Stimulated activated CD8-positive, alpha-beta memory T cell treated with anti-CD3 and anti-CD28 coated beads, Interleukin-7, amount 100 ng/mL, for 4 hours (primary cell): ENCODE results near the gene COL4A3.

Experiments used
- DNase-seq, 2 donors: peaks; one replicate each; pipeline ENCODE4 v3.0.0-alpha.2; 2020; ENCODE audit warnings: low read depth in 2 of 2

The COL4A3 gene

DNA sequence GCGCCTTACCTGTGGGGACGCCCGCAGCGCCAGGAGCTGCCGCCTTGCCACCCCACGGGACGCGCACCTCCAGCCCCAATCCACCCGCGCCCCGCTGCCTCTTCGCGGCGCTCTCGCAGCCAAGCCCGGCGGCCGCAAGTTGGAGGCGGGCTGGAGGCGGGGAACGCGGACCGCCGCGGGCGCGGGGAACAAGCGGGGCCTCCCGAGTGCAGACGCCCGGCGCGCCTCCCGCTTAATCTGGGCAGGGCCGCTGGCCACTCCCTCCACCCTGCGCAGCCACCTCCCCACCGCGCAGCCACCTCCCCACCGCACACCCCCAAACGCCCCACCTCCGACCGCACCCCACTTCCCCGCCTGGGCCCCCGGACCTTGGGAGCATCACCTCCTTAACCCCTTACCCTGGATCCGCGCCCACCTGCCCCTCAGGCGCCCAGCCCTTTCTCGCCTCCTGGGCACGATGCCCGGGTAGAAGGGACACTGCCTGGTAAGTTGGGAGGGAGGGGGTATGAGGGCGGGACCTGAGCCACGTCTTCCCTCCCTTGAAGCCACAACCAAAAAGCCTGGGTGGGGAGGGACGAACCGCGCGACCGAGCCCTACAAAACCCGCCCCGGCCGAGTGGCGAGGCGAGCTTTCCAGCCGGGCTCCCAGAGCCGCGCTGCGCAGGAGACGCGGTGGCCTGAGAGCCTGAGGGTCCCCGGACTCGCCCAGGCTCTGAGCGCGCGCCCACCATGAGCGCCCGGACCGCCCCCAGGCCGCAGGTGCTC, at the start of gene COL4A3, which contains the start of gene COL4A4:
TSS of gene COL4A3 (plus strand) at position 627 of the 765 bp plus-strand sequence. CDS start at position 730, 103 bp downstream.
TSS of gene COL4A4 (minus strand) at position 208 of the 765 bp plus-strand sequence. CDS start 16,722 bp downstream, outside the sequence.
- no peak for DNase-seq

DNA sequence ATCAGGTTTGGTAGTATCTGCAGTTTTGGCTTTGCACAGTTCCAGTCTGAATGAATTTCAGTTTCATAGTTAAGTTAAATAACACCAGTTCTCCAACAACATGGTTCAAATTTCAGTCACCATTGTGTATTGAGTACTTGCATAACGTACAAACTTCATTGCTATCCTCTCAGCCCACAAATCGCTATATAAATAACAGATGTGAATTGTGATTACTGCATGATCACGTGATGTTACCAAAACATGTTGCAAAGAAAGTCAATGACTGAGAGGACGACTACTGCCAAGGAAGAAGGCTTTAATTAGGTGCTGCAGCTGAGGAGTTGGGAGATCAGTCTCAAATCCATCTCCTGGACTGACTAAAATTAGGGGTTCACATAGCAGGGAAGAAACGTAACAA, 48.7 kb upstream of the COL4A3 start:
- DNase-seq: no peak

DNA sequence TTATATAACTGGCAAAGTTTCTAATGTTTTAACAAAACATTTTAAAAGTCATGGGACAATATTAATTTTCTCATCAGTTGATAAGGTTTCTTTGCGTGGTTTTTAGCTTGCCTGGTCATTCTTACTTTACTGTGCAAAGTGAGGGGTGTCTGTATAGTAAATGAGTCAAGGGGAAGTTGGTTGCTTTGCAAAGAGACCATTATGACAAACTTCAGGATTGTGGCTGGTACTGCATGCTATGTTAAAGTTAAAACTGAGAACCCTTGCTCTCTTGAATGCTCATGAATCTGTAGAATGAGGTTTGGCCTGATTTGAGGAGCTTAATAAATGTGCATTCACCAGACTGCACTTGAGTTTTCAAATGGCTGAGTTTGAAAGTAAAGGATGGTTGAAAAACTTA, 47.4 kb upstream of the COL4A3 start:
- DNase-seq: no peak

GRCh38 chr2:227117852-227118251, 46.6 kb upstream of the COL4A3 start:
- DNase-seq: no peak

DNA sequence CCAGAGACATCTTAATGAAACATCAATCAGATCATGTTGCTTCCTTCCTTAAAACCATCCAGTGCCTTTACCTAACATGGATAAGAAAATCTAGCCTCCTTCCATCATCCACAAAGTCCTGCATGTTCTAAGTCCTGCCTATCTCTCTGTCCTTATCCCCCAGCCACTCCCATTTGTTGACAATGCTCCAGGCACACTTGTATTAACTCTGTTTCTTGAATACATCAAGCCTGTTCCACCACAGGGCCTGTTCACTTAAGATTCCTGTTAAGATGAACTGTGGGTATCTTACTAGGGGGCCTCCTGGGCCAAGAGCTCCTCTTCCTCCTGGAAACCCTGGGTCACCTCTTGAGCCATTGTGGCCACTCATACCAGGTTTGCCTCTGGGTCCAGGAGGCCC, 46.1 kb upstream of the COL4A3 start:
- no peak for DNase-seq

DNA sequence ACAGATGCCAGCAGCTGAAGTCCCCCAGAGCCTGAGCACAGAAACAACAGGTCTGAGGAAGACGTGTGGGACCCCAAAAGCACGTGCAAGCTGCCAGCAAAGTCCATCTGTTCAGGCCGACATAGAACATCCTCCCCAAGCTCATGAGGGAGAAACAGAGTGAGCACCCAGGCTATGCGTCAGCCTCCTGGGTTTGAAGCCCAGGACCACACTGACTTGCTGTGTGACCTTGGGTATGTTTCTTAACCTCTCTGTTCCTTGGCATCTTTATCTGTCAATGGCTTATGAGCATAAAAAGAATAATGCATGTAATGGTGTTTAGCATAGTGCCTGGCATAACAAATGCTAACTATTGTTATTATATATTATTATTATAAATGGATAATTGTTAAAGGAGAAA, 40.7 kb upstream of the COL4A3 start:
- no peak for DNase-seq

DNA sequence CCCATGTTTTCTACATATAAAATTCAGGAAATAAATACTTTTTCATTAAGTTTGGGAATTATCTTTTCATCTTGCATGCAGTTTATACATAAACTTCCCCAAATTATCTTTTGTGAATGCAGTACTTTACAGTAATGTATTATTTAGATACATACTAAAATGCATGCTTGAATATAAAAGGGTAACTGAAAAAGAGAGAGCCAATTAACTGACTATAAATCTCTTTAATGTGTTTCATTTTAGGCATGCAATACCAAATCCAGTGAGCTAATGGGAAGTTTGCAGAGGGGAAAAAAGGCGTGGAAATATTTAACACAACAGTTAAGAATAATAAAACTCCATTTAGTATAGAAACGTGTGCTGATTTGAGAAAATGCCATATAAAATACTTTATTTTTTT, 39.6 kb upstream of the COL4A3 start:
- DNase-seq: no peak

- no peak for DNase-seq
Observed at GRCh38 chr2:227125506-227125905, 38.9 kb upstream of the COL4A3 start.

DNA sequence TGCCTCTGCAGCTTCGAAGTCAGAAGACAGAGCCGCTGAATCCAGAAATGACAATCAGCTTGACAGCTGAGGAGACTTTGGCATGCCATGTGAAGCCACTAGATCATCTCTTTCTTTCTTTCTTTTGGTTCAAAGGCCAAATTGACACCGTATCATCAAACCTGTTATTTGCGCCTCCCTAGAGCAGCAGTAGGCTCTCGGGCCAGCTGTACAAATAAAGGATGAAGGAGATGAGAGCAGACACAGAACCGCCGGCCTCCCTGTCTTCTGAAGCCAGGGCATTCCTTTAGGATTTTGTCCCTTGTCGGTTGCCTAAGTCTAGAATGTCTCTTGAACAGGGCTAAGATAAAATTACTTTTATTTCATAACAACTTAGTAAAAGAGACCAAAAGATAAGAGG, 37.2 kb upstream of the COL4A3 start:
- no peak for DNase-seq

DNA sequence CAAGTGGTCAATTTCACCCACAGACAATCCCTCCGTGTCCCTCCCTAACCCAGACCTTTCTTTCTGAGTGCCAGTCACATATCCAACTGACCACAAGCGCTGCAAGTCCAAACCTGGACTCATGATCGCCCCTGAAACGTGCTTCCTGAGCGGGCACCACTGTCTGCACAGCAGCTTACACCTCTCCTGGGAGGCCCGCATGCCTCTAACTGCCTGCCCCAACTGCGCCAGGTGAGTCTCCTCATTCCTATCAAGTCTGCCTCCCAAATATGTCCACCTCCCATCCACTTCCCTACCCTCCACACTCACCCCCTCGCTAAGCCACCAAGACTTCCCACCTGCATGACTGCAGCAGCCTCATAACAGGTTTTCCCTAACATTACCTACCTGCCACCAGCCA, 33.8 kb upstream of the COL4A3 start:
- no peak for DNase-seq

DNA sequence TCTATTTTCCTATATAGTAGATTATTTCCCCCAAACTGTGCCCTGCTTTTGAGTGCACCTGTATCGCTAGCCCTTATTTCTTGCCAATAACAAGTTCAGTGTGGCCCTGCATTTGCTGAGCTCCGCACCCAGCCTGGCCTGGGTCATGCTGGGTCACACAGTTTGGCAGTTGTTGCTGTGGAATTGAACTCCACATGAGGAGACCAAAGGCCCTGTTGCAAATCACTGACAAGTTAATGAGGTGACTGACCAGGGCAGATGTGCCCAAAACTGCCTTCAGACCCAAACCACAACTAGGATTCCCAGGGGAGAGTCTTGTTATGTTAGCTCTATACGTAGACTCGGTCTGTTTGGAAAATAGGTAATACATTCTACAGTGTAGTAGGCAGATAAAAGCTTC, 31.4 kb upstream of the COL4A3 start:
- DNase-seq: no peak

- DNase-seq: no peak
Observed at GRCh38 chr2:227134591-227134990, 29.8 kb upstream of the COL4A3 start.

DNA sequence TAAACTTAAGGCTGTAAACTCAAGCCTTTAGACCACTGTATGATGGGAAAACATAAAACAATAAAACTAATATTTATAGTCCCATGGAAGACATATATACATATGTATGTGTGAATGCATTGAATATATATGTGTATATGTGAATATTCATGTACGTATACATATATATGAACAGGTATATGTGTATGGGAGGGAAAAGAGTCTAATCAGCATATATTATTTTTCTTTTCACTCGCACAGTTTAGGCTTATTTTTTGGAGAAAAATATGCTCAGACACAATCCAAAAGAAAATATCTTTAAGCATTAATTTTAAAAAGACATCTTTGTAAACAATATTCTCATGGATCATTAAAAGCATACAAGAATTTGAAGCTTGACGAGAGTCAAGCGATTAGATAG, 23.1 kb upstream of the COL4A3 start:
- DNase-seq: no peak

DNA sequence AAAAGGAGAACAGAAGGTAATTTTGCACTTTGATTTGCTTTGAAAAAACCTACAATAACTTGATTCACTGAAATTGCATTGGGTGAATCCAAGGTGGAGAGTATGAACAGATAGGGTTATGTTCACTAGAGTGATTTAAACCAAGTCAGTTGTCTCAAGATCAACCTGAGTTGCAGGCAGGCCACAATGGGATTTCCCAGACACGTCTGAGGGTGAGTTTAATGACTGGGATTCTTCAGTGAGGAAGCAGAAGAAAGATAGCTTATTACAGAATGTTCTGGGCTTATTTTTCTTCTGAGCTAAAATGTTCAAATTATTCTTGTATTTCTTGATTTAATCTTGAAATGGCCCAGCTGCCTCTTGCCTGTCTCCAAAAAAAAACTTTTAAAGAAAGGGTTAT, 20.5 kb upstream of the COL4A3 start:
- no peak for DNase-seq

DNA sequence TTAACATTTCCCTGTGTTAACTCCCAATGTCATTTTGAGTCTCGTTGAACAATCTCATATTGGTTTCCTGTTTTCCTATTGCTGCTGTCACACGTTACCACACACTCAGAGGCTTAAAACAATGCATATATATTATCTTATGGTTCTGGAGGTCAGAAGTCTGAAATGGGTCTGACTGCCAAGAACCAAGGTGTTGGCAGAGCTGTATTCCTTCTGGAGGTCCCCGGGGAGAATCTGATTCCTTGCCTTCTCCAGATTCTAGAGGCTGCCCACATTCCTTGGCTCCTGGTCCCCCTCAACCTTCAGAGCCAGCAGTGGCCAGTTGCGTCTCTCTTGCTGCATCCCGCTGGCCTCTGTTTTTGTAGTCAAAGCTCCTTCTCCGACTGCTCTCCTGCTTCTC, 18.0 kb upstream of the COL4A3 start:
- DNase-seq: no peak

GRCh38 chr2:227147023-227147422, 17.4 kb upstream of the COL4A3 start:
- DNase-seq: no peak

GRCh38 chr2:227148106-227148505, 16.3 kb upstream of the COL4A3 start:
- no peak for DNase-seq

GRCh38 chr2:227150222-227150936, 14.0 kb upstream of the COL4A3 start:
- DNase-seq: no peak

- DNase-seq: no peak
Observed at GRCh38 chr2:227152093-227152766, 12.2 kb upstream of the COL4A3 start.

- DNase-seq: no peak
Observed at GRCh38 chr2:227153307-227153706, 11.1 kb upstream of the COL4A3 start.

GRCh38 chr2:227153758-227154486, 10.5 kb upstream of the COL4A3 start:
- no peak for DNase-seq
